Liver (tissue), 9 donors: ENCODE results near the gene IARS1. TPM values are rescaled to one million over a fixed set of nuclear protein-coding genes. Genes with fewer than 3 reads are reported as not detected.

Source experiments
- DNase-seq: peaks from one replicate; pipeline ENCODE4 v3.0.0-alpha.2; 2017; ENCODE audit warnings: low spot score
- H3K27ac ChIP-seq, 2 donors: one replicate each; pipeline ENCODE4 v1.7.0; 2013; ENCODE audit warnings: inconsistent platforms in 2 of 2, low read length in 2 of 2, control low read depth in 1 of 2, low read depth in 1 of 2, mild to moderate bottlenecking in 1 of 2
- H3K27me3 ChIP-seq, 4 donors: one replicate each; pipeline versions ENCODE4 v1.6.1 to v1.7.0; 2013; ENCODE audit warnings: low read length in 3 of 4, inconsistent platforms in 1 of 4, mild to moderate bottlenecking in 1 of 4, moderate library complexity in 1 of 4; ENCODE audit not compliant: control insufficient read depth in 4 of 4, insufficient read depth in 4 of 4
- H3K36me3 ChIP-seq, 4 donors: one replicate each; pipeline versions ENCODE4 v1.6.1 to v1.7.0; 2013; ENCODE audit warnings: low read length in 3 of 4, mild to moderate bottlenecking in 3 of 4, low read depth in 1 of 4, moderate library complexity in 1 of 4; ENCODE audit not compliant: control insufficient read depth in 4 of 4, insufficient read depth in 3 of 4
- H3K4me1 ChIP-seq, 4 donors: one replicate each; pipeline versions ENCODE4 v1.6.1 to v1.7.0; 2013; ENCODE audit warnings: low read length in 3 of 4, mild to moderate bottlenecking in 3 of 4, moderate library complexity in 1 of 4; ENCODE audit not compliant: control insufficient read depth in 4 of 4, insufficient read depth in 4 of 4
- H3K4me3 ChIP-seq, 3 donors: one replicate each; pipeline versions ENCODE4 v1.6.1 to v1.7.0; 2013; ENCODE audit warnings: low read length in 3 of 3, control low read depth in 1 of 3, low read depth in 1 of 3, mild to moderate bottlenecking in 1 of 3
- H3K9ac ChIP-seq, 2 donors: one replicate each; pipeline ENCODE4 v1.7.0; 2013; ENCODE audit warnings: low read length in 2 of 2, mild to moderate bottlenecking in 2 of 2, moderate library complexity in 2 of 2, control low read depth in 1 of 2, low read depth in 1 of 2
- H3K9me3 ChIP-seq, 4 donors: one replicate each; pipeline versions ENCODE4 v1.6.1 to v1.7.0; 2013; ENCODE audit warnings: low read length in 3 of 4; ENCODE audit not compliant: control insufficient read depth in 4 of 4
- ATF3 ChIP-seq: IDR thresholded peaks from 2 replicates; pipeline ENCODE4 v1.6.1; 2016; ENCODE audit warnings: antibody characterized with exemption
- CTCF ChIP-seq: fragments of 150-350 bp; IDR thresholded peaks from 2 replicates; pipeline ENCODE4 v1.5.1; 2017; ENCODE audit warnings: improper control_type of control experiment, low read depth, low read length; ENCODE audit not compliant: missing input control
- EGR1 ChIP-seq, 2 donors: IDR thresholded peaks; 2 replicates each; pipeline ENCODE4 v1.6.1; 2016 to 2018; ENCODE audit warnings: antibody characterized with exemption in 2 of 2, low read depth in 2 of 2
- FOXA1 ChIP-seq: IDR thresholded peaks from 2 replicates; pipeline ENCODE4 v1.6.1; 2016; ENCODE audit warnings: antibody characterized with exemption
- FOXA2 ChIP-seq: IDR thresholded peaks from 2 replicates; pipeline ENCODE4 v1.6.1; 2016; ENCODE audit warnings: antibody characterized with exemption
- GABPA ChIP-seq, 2 donors: IDR thresholded peaks in 1 of 2; conservative IDR thresholded peaks in 1 of 2; 2 replicates each; pipeline ENCODE4 v1.6.1; 2016; ENCODE audit warnings: antibody characterized with exemption in 2 of 2, mild to moderate bottlenecking in 1 of 2, moderate library complexity in 1 of 2
- HNF4A ChIP-seq, 2 donors: conservative IDR thresholded peaks; 2 replicates each; pipeline ENCODE4 v1.6.1; 2016; ENCODE audit warnings: antibody characterized with exemption in 2 of 2, mild to moderate bottlenecking in 2 of 2
- JUND ChIP-seq, 2 donors: IDR thresholded peaks; 2 replicates each; pipeline ENCODE4 v1.6.1; 2016; ENCODE audit warnings: antibody characterized with exemption in 2 of 2
- MAX ChIP-seq: IDR thresholded peaks from 2 replicates; pipeline ENCODE4 v1.6.1; 2016; ENCODE audit warnings: antibody characterized with exemption
- NR2F2 ChIP-seq: IDR thresholded peaks from 2 replicates; pipeline ENCODE4 v1.6.1; 2016; ENCODE audit warnings: antibody characterized with exemption
- RAD21 ChIP-seq, 2 donors: IDR thresholded peaks; 2 replicates each; pipeline ENCODE4 v1.6.1; 2016; ENCODE audit warnings: antibody characterized with exemption in 2 of 2, mild to moderate bottlenecking in 2 of 2
- RXRA ChIP-seq, 2 donors: IDR thresholded peaks; 2 replicates each; pipeline ENCODE4 v1.6.1; 2017 to 2018; ENCODE audit warnings: antibody characterized with exemption in 2 of 2, mild to moderate bottlenecking in 1 of 2
- SP1 ChIP-seq: IDR thresholded peaks from 2 replicates; pipeline ENCODE4 v1.6.1; 2018; ENCODE audit warnings: antibody characterized with exemption, mild to moderate bottlenecking
- TAF1 ChIP-seq: conservative IDR thresholded peaks from 2 replicates; pipeline ENCODE4 v1.6.1; 2016; ENCODE audit warnings: antibody characterized with exemption, mild to moderate bottlenecking
- YY1 ChIP-seq: IDR thresholded peaks from 2 replicates; pipeline ENCODE4 v1.6.1; 2016; ENCODE audit warnings: antibody characterized with exemption, mild to moderate bottlenecking
- ZBTB33 ChIP-seq: IDR thresholded peaks from 2 replicates; pipeline ENCODE4 v1.6.1; 2016; ENCODE audit warnings: antibody characterized with exemption
- WGBS: extraction: QIAGEN DNeasy Blood & Tissue Kit; methylation state at CpG from one replicate; pipeline ENCODE4 v1.1.7; 2013; 5-methylcytosine and 5-hydroxymethylcytosine counted together
- polyA plus RNA-seq, 2 donors: library from polyadenylated mRNA; stranded (reverse) in 1 of 2; unstranded in 1 of 2; fragments of 200-250 nt in 1 of 2; fragments of >200 nt in 1 of 2; fragmentation: Nextera tagmentation in 1 of 2; extraction: Ambion mirVana in 1 of 2; gene quantifications; one replicate each; pipeline versions ENCODE4 v1.2.1 to v1.2.3, GENCODE V29; 2013 to 2015
- total RNA-seq, 2 donors: library from RNA; depleted of rRNA; stranded (reverse); fragments of >200 nt; gene quantifications; one replicate each; pipeline ENCODE4 v1.2.3, GENCODE V29; 2014
- donor health status: healthy.
- donor health status: healthy.
- donor health status: healthy.
- donor health status: healthy.
- donor health status: healthy.

The IARS1 gene
- total and polyA plus RNA-seq, 4 donors: 24.8 to 81.7 (median 49.6) TPM

GRCh38 chr9:92265154-92265553 is 28.3 kb downstream of the IARS1 start (continued):
- no peak for TF ChIP-seq FOXA1
- no peak for TF ChIP-seq RXRA (IDR thresholded peaks at IDR 0.05)
- no peak for TF ChIP-seq ZBTB33
- TF ChIP-seq GABPA (IDR thresholded peaks at IDR 0.05 in 1 of 2, conservative IDR thresholded peaks at IDR 0.05 in 1 of 2): no peak
- no peak for TF ChIP-seq SP1

GRCh38 chr9:92263131-92263530 is 30.4 kb downstream of the IARS1 start:
- Histone ChIP-seq H3K4me3 (no peak overlapping the region), H3K27me3 (no peaks in the 10 kb centered on the region), H3K27ac (no peak overlapping the region), H3K4me1 (no peaks in the 10 kb centered on the region), H3K36me3 (peaks cover 14 to 92% (median 70%) of the 10 kb centered on the region in 4 donors), H3K9me3 (no peaks in the 10 kb centered on the region), H3K9ac (no peak overlapping the region)
- no peak for DNase-seq
- TF ChIP-seq FOXA1: no peak
- TF ChIP-seq SP1: no peak
- no peak for TF ChIP-seq JUND (IDR thresholded peaks at IDR 0.05)
- no peak for TF ChIP-seq NR2F2
- no peak for TF ChIP-seq TAF1
- no peak for TF ChIP-seq ZBTB33
- no peak for TF ChIP-seq ATF3
- TF ChIP-seq RAD21 (IDR thresholded peaks at IDR 0.05): no peak
- TF ChIP-seq FOXA2: no peak
- no peak for TF ChIP-seq CTCF
- no peak for TF ChIP-seq HNF4A (conservative IDR thresholded peaks at IDR 0.05)
- TF ChIP-seq RXRA (IDR thresholded peaks at IDR 0.05): no peak
- 51% methylated on average over 1 of the region's 1 CpG for WGBS

- no peak for DNase-seq
- Histone ChIP-seq H3K36me3 (peaks cover 16 to 91% (median 63%) of the 10 kb centered on the region in 4 donors), H3K27ac (no peak overlapping the region), H3K4me1 (no peaks in the 10 kb centered on the region), H3K9ac (no peak overlapping the region), H3K27me3 (no peaks in the 10 kb centered on the region), H3K9me3 (no peaks in the 10 kb centered on the region), H3K4me3 (no peak overlapping the region)
- WGBS: 96% methylated on average over 2 of the region's 2 CpGs
- TF ChIP-seq FOXA2: no peak
- no peak for TF ChIP-seq ZBTB33
- no peak for TF ChIP-seq YY1
- no peak for TF ChIP-seq EGR1 (IDR thresholded peaks at IDR 0.05; ENCODE audit: low read depth in 2 of 2)
- TF ChIP-seq FOXA1: no peak
- no peak for TF ChIP-seq RXRA (IDR thresholded peaks at IDR 0.05)
- TF ChIP-seq JUND (IDR thresholded peaks at IDR 0.05): no peak
- no peak for TF ChIP-seq CTCF
- no peak for TF ChIP-seq HNF4A (conservative IDR thresholded peaks at IDR 0.05)
- no peak for TF ChIP-seq GABPA (IDR thresholded peaks at IDR 0.05 in 1 of 2, conservative IDR thresholded peaks at IDR 0.05 in 1 of 2)
- TF ChIP-seq NR2F2: no peak
- TF ChIP-seq MAX: no peak
Measured at GRCh38 chr9:92257327-92257726, 36.2 kb downstream of the IARS1 start.
